ENCODE results near the gene ALDH1B1. TPM values are rescaled to one million over a fixed set of nuclear protein-coding genes. Genes with fewer than 3 reads are reported as not detected.

Gene ALDH1B1
- total RNA-seq, 2 donors from 2014 or later: 47.7 to 59.9 TPM

DNA sequence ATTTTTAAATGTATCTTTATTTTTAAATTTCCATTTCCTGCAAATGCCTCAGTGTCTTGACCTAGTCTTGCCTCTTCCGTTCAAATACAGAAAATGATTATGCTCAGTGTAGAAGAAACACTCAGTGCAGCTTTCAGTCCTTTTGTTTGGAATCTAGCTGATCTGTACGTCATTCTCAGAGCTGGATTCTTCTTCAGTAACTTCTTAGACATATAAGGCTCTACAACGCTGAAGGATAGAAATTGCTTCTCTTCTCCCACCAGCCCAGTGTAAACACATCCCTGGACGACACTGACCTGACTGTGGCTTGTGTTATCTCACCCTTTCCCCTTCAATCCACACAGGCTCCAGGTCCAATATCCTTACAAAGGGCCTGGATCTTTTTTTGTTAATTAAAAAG lies 3.2 kb upstream of the ALDH1B1 start:
- H3K4me3 ChIP-seq (ENCODE audit: low read length): no peak overlapping the region
- no peak for DNase-seq
- H3K9ac ChIP-seq (ENCODE audit: extremely low read depth, low read length, poor library complexity, severe bottlenecking): no peak overlapping the region
- peaks cover 49% of the 10 kb centered on the region for H3K4me1 Mint-ChIP-seq
- H3K36me3 Mint-ChIP-seq (ENCODE audit: low read depth): no peaks in the 10 kb centered on the region
- TF ChIP-seq, protein P1, sequence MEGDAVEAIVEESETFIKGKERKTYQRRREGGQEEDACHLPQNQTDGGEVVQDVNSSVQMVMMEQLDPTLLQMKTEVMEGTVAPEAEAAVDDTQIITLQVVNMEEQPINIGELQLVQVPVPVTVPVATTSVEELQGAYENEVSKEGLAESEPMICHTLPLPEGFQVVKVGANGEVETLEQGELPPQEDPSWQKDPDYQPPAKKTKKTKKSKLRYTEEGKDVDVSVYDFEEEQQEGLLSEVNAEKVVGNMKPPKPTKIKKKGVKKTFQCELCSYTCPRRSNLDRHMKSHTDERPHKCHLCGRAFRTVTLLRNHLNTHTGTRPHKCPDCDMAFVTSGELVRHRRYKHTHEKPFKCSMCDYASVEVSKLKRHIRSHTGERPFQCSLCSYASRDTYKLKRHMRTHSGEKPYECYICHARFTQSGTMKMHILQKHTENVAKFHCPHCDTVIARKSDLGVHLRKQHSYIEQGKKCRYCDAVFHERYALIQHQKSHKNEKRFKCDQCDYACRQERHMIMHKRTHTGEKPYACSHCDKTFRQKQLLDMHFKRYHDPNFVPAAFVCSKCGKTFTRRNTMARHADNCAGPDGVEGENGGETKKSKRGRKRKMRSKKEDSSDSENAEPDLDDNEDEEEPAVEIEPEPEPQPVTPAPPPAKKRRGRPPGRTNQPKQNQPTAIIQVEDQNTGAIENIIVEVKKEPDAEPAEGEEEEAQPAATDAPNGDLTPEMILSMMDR (conservative IDR thresholded peaks at IDR 0.05): no peak
- H3K27me3 Mint-ChIP-seq (ENCODE audit: insufficient read depth): peaks cover 26% of the 10 kb centered on the region
- no peaks in the 10 kb centered on the region for H3K27me3 ChIP-seq (ENCODE audit: control insufficient read depth, insufficient read depth, low read length, poor library complexity, severe bottlenecking)
- H3K9me3 Mint-ChIP-seq: peaks cover 15% of the 10 kb centered on the region
- peaks cover 6% of the 10 kb centered on the region for H3K9me3 ChIP-seq (ENCODE audit: control insufficient read depth, low read length)
- H3K4me1 ChIP-seq (ENCODE audit: control insufficient read depth, insufficient read depth, low read length): peaks cover 9% of the 10 kb centered on the region
- no peaks in the 10 kb centered on the region for H3K36me3 ChIP-seq (ENCODE audit: control insufficient read depth, insufficient read depth, low read length)
- no peak overlapping the region for H3K27ac ChIP-seq (ENCODE audit: low read depth, low read length)
- no peak overlapping the region for H3K27ac Mint-ChIP-seq
- no peak overlapping the region for H3K4me3 Mint-ChIP-seq
- WGBS, 2 experiments (ENCODE audit: insufficient coverage in 1 of 2, insufficient read length in 1 of 2): 83 to 91% methylated on average over 2 to 4 of the region's 4 CpGs

DNA sequence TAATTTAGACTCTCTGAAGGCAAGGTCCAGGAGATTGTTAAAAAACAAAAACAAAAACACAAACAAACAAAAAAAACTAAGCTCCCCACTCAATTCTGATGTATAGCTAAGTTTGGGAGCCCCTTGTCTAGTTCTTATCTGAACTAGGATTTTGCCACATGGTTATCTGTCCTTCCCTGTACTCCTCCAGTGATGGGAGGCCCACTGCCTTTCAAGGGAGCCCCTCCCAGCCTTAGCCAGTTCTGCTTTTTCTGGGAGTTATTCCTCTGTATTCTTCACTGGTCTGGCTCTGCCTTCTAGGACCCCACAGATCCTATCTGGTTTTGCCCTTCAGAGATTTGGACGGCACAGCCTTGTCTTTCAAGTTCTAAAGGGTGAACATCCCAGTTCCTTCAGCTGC lies 2.1 kb upstream of the ALDH1B1 start:
- no peak overlapping the region for H3K27ac ChIP-seq (ENCODE audit: low read depth, low read length)
- H3K4me3 Mint-ChIP-seq: no peak overlapping the region
- WGBS, 2 experiments (ENCODE audit: insufficient coverage in 1 of 2, insufficient read length in 1 of 2): 88 to 100% methylated on average over 1 of the region's 1 CpG

DNA sequence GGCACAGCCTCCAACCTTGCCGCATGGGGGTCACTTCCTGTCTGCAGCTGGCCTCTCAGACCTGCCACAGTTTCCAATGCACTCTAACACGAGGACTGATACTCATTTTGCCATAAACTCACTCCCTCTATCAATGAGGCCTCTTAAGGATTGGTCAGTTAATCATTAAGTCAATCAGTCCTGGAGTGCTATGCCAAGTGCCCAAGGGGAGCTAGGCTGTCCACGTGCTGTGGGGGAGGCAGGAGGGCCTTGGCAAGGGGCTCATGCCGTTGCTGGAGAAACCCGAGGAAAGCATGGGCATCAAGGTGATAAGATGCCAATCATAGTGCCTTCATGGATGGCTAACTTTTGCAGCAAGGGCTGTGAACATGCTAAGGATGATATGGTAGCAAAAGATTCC lies 1.7 kb upstream of the ALDH1B1 start:
- H3K27me3 ChIP-seq (ENCODE audit: control insufficient read depth, insufficient read depth, low read length, poor library complexity, severe bottlenecking): no peaks in the 10 kb centered on the region
- peaks cover 9% of the 10 kb centered on the region for H3K4me1 ChIP-seq (ENCODE audit: control insufficient read depth, insufficient read depth, low read length)
- peaks cover 13% of the 10 kb centered on the region for H3K27me3 Mint-ChIP-seq (ENCODE audit: insufficient read depth)
- 83 to 90% methylated on average over 4 to 5 of the region's 5 CpGs for WGBS, 2 experiments (ENCODE audit: insufficient coverage in 1 of 2, insufficient read length in 1 of 2)
- no peak for DNase-seq
- peaks cover 4% of the 10 kb centered on the region for H3K36me3 ChIP-seq (ENCODE audit: control insufficient read depth, insufficient read depth, low read length)
- peaks cover 13% of the 10 kb centered on the region for H3K36me3 Mint-ChIP-seq (ENCODE audit: low read depth)
- no peak overlapping the region for H3K4me3 Mint-ChIP-seq
- no peaks in the 10 kb centered on the region for H3K9me3 ChIP-seq (ENCODE audit: control insufficient read depth, low read length)
- TF ChIP-seq, protein P1 (conservative IDR thresholded peaks at IDR 0.05): no peak
- H3K9me3 Mint-ChIP-seq: no peaks in the 10 kb centered on the region
- H3K4me1 Mint-ChIP-seq: peaks cover 52% of the 10 kb centered on the region
- no peak overlapping the region for H3K27ac Mint-ChIP-seq
- no peak overlapping the region for H3K4me3 ChIP-seq (ENCODE audit: low read length)
- H3K9ac ChIP-seq (ENCODE audit: extremely low read depth, low read length, poor library complexity, severe bottlenecking): no peak overlapping the region
- H3K27ac ChIP-seq (ENCODE audit: low read depth, low read length): no peak overlapping the region

More for the DNA sequence above, 2.1 kb upstream of the ALDH1B1 start:
- Mint-ChIP-seq H3K27me3 (ENCODE audit: insufficient read depth) (peaks cover 17% of the 10 kb centered on the region), H3K36me3 (ENCODE audit: low read depth) (peaks cover 9% of the 10 kb centered on the region), H3K27ac (no peak overlapping the region), H3K9me3 (peaks cover 4% of the 10 kb centered on the region), H3K4me1 (peaks cover 52% of the 10 kb centered on the region)
- H3K9me3 ChIP-seq (ENCODE audit: control insufficient read depth, low read length): no peaks in the 10 kb centered on the region
- no peaks in the 10 kb centered on the region for H3K36me3 ChIP-seq (ENCODE audit: control insufficient read depth, insufficient read depth, low read length)
- H3K4me3 ChIP-seq (ENCODE audit: low read length): no peak overlapping the region
- TF ChIP-seq, protein P1 (conservative IDR thresholded peaks at IDR 0.05): no peak
- no peaks in the 10 kb centered on the region for H3K27me3 ChIP-seq (ENCODE audit: control insufficient read depth, insufficient read depth, low read length, poor library complexity, severe bottlenecking)
- H3K4me1 ChIP-seq (ENCODE audit: control insufficient read depth, insufficient read depth, low read length): peaks cover 9% of the 10 kb centered on the region
- H3K9ac ChIP-seq (ENCODE audit: extremely low read depth, low read length, poor library complexity, severe bottlenecking): no peak overlapping the region
- no peak for DNase-seq
